NCI-H2107 (cell line): ENCODE results near the gene OR52B2.
"Not testable (repeated sequence)": the region's sequence is repeated elsewhere in the genome, so short reads cannot be mapped to it uniquely, and the experiment has no call there.

Experiments
- DNase-seq: peaks from one replicate; lab custom pipeline; 2025; lab: John Stamatoyannopoulos, UW

OR52B2 gene

DNA sequence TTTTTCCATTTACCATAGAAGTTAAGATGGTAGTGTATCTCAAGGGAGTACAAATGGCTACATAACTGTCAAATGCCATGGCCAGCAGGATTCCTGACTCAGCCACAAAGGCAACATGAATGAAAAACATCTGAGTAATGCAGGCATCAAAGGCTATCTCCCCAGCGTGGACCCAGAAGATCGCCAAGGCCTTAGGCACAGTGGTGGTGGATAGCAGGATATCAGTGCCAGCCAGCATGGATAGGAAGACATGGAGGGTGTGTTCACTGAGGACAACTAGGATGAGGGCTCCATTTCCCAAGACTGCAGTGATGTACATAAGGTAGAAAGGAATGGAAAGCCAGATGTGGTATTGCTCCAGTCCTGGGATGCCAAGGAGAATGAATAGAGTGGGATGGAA, 18.0 kb downstream of the OR52B2 start:
- DNase-seq: no peak

DNA sequence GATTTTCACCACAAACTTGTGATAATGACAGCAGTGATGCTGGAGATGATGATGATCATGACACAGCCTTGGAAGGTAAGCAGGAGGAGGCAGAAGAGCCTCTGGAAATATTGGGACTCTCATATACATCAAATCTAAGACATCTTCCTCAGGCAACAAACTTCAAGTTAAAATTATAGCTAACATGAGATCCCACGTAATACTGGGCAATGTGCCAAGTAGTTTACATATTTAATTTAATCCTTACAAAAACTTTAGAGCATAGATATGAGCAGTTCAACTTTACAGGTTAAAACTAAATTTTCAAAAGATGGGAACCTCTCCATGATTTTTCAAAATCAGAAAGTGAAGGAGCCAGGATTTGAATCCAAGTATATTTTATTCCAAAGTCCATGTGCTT, 19.0 kb downstream of the OR52B2 start:
- no peak for DNase-seq

DNA sequence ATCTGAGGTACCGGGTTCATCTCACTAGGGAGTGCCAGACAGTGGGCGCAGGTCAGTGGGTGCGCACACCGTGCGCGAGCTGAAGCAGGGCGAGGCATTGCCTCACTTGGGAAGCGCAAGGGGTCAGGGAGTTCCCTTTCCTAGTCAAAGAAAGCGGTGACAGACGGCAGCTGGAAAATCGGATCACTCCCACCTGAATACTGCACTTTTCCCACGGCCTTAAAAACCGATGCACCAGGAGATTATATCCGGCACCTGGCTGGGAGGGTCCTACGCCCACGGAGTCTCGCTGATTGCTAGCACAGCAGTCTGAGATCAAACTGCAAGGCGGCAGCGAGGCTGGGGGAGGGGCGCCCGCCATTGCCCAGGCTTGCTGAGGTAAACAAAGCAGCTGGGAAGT, 26.4 kb downstream of the OR52B2 start:
- DNase-seq: not testable (repeated sequence)

DNA sequence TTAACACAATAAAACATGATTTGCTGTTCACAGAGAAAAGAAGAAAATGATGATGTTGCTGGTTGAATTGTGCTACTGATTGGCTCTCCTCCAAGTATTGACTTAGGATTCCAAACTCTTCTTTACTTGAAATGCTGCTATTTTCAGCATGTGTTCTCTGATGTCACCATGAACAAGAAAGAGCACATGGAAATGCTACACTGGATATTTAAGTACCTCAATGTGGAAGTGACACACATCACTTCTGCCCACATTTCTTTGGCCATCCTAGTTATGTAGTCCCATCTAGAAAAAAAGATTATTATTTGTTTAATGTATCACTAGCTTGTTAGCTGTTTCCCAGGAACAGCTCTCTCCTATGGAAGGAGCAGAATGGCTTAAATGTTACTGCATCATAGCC, 27.2 kb downstream of the OR52B2 start:
- no peak for DNase-seq

DNA sequence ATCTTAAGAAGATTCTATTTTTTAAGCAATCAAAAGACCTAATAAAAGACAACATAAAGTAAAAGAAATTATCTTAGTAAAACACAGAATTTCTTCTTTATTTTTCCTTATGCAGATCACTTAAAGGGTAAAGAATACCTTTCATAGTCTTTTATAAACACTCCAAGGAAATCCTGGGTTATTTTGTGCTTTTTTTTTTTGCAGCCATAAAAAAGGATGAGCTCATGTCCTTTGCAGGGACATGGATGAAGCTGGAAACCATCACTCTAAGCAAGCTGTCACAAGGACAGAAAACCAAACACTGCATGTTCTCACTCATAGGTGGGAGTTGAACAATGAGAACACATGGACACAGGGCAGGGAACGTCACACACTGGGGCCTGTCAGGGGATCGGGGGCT, 34.2 kb downstream of the OR52B2 start:
- DNase-seq: not testable (repeated sequence)

DNA sequence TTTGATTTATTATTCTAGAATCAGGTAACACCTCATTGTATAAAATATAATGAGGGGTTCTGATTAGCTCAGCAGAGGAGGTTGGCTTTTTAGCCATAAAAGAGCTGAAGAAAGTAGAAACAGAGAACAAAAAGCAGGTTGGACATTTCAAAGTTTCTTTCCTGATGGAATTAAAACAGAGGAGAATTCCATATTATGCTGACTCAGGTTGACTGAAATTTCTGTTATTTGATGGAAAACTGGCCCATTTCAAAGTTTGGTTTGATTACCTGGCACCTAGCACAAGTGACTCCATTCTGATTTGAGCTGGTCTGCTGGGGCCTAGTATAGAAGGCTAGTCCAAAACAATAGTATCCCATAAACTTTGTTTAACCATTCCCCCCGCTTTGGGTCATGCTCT, 37.7 kb downstream of the OR52B2 start:
- DNase-seq: no peak

DNA sequence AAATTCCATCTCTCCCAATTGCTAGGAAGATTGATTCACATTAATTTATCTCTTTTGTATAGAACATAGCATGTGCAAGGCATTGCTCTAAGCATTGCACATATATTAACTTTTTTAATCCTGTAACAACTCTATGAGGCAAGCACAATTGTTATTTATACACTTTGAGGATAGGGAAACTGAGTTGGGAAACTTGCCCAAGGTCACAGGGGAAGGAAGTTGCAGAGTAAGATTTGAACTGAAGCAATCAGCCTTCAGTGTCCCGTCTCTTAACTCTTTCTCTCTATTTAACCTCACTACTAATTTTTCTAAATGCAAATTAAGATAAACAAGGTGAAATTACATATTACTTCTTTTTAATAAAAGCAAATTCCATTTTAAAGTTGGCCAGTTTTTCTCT, 40.5 kb downstream of the OR52B2 start:
- no peak for DNase-seq

DNA sequence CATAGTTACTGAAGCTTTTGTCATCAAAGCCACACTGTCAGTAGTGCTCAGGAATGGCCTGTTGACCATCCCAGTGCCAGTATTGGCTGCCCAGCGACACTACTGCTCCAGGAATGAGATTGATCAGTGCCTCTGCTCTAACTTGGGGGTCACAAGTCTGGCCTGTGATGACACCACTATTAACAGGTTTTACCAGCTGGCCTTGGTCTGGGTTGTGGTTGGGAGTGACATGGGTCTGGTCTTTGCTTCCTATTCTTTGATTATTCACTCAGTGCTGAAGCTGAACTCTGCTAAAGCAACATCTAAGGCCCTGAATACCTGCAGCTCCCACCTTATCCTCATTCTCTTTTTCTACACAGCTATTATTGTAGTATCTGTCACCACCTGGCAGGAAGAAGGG, 41.1 kb downstream of the OR52B2 start:
- DNase-seq: no peak

DNA sequence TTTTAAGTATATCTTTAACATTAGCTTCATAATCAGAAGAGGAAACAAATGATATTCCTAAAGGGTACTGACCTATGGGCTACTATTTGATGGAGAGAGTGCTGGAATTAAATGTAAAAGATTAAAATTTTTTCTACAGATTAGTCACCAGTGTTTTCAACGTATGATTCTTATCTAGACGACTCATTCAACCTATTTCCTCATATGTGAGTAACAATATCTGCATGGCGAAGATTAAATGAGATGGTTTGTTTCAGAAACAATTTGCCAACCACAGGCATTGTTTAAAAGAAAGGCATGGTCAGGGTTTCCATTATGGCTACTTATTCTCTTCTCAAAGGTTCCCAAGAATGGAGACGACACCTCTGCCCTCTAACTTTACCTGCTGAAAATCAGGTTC, 42.2 kb downstream of the OR52B2 start:
- DNase-seq: no peak

DNA sequence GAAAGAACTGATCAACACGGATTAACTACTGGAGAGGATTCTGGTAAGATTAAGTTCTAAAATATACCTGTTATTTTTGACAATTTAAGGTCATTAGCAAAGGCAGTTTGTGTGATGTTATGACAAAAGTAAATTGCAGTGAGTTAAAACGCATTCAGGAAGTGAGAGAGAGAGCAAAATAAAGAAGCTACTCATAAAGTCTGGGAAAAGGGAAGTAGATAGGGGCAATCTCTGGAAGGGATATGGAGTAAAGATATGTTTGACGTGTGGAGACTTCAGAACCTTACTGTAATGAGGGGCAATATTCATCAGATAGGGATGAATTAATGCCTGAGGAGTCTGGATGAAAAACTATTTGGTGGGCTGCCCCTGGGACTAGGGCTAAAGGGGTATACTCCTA, 45.9 kb downstream of the OR52B2 start:
- no peak for DNase-seq
